ENCODE results near the gene SEC16A.

Gene SEC16A

DNA sequence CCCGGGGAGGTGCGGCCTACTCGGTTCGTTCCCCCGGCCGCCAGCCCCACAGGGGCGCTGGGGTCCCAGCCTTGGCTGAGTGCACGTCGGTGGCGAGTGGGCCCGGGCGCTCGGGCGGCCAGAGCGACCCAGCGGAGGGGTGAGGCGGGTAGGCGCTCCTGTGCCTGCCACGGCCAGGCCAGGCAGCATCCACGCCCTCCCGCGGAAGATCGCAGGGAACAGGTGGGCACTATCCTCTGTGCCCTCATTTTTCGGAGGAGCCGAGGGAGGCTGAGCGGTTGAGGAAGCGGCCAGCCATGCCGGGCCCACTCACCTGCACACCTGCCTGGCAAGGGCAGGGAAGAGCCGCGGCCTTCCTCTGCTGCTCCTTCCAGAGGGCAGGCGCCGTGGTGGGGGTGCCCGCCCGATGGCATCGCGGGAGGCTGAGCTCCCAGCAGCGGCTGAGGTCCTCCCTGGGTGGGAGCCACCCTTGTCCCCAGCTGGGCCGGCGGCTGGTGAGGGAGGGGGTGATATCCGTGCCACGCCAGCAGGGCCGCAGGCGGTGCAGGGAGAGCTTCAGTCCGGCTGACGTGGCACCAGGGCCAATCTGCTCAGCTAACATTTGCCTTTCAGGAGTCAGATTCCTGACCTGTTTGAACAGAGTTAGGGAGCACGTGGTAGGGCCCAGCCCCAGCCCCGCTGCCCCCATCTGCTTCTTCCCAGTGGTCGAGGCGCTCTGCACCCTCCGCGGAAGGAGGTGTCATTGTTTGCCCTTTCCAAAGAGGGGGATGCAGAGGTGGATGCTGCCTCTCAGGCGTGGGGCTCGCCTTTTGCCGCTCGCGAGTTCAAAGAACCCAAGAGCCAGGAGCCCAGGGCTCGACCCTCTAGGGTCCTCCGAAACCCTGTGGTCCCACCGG, 1.6 kb upstream of the SEC16A start:
- peak in 1 of 2 donors; percentile 9 for DNase-seq (ENCODE audit: low read depth in 2 of 2)
- TF ChIP-seq, protein P1, sequence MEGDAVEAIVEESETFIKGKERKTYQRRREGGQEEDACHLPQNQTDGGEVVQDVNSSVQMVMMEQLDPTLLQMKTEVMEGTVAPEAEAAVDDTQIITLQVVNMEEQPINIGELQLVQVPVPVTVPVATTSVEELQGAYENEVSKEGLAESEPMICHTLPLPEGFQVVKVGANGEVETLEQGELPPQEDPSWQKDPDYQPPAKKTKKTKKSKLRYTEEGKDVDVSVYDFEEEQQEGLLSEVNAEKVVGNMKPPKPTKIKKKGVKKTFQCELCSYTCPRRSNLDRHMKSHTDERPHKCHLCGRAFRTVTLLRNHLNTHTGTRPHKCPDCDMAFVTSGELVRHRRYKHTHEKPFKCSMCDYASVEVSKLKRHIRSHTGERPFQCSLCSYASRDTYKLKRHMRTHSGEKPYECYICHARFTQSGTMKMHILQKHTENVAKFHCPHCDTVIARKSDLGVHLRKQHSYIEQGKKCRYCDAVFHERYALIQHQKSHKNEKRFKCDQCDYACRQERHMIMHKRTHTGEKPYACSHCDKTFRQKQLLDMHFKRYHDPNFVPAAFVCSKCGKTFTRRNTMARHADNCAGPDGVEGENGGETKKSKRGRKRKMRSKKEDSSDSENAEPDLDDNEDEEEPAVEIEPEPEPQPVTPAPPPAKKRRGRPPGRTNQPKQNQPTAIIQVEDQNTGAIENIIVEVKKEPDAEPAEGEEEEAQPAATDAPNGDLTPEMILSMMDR (IDR thresholded peaks at IDR 0.05; ENCODE audit: low read depth, low read length): no peak
- H3K4me3 ChIP-seq (replicated peaks in 1 of 2; ENCODE audit: low read depth in 2 of 2, low read length in 2 of 2): peak overlapping the region; percentile 62 to 70

GRCh38 chr9:136483589-136484152, 831 bp upstream of the SEC16A start:
- TF ChIP-seq, protein P1 (IDR thresholded peaks at IDR 0.05; ENCODE audit: low read depth, low read length): no peak
- peak; percentile 88 to 89 for DNase-seq (ENCODE audit: low read depth in 2 of 2)
- peak overlapping the region; percentile 62 to 70 for H3K4me3 ChIP-seq (replicated peaks in 1 of 2; ENCODE audit: low read depth in 2 of 2, low read length in 2 of 2)

GRCh38 chr9:136482046-136482792, 621 bp downstream of the SEC16A start:
- TF ChIP-seq, protein P1 (IDR thresholded peaks at IDR 0.05; ENCODE audit: low read depth, low read length): no peak
- peak; percentile 54 to 56 for DNase-seq (ENCODE audit: low read depth in 2 of 2)
- peak overlapping the region; percentile 75 to 85 for H3K4me3 ChIP-seq (replicated peaks in 1 of 2; ENCODE audit: low read depth in 2 of 2, low read length in 2 of 2)

- DNase-seq (ENCODE audit: low read depth in 2 of 2): no peak
- TF ChIP-seq, protein P1 (IDR thresholded peaks at IDR 0.05; ENCODE audit: low read depth, low read length): no peak
- H3K4me3 ChIP-seq (replicated peaks in 1 of 2; ENCODE audit: low read depth in 2 of 2, low read length in 2 of 2): peak overlapping the region; percentile 75 to 85
These were observed 1.3 kb downstream of the SEC16A start for GRCh38 chr9:136481558-136481957.

- TF ChIP-seq, protein P1 (IDR thresholded peaks at IDR 0.05; ENCODE audit: low read depth, low read length): no peak
- no peak overlapping the region for H3K4me3 ChIP-seq (replicated peaks in 1 of 2; ENCODE audit: low read depth in 2 of 2, low read length in 2 of 2)
- no peak for DNase-seq (ENCODE audit: low read depth in 2 of 2)
These were observed 6.3 kb downstream of the SEC16A start for GRCh38 chr9:136476369-136477150.

Data from cardiac fibroblast (primary cell).